Measurements from ENCODE around the gene CHST3. TPM values are rescaled to one million over a fixed set of nuclear protein-coding genes. Genes with fewer than 3 reads are reported as not detected.
"Not testable (repeated sequence)": the region's sequence is repeated elsewhere in the genome, so short reads cannot be mapped to it uniquely, and the experiment has no call there.

Gene CHST3
- total RNA-seq, 6 donors from 2014 or later, result 5.4 to 15.0 (median 8.4) TPM

DNA sequence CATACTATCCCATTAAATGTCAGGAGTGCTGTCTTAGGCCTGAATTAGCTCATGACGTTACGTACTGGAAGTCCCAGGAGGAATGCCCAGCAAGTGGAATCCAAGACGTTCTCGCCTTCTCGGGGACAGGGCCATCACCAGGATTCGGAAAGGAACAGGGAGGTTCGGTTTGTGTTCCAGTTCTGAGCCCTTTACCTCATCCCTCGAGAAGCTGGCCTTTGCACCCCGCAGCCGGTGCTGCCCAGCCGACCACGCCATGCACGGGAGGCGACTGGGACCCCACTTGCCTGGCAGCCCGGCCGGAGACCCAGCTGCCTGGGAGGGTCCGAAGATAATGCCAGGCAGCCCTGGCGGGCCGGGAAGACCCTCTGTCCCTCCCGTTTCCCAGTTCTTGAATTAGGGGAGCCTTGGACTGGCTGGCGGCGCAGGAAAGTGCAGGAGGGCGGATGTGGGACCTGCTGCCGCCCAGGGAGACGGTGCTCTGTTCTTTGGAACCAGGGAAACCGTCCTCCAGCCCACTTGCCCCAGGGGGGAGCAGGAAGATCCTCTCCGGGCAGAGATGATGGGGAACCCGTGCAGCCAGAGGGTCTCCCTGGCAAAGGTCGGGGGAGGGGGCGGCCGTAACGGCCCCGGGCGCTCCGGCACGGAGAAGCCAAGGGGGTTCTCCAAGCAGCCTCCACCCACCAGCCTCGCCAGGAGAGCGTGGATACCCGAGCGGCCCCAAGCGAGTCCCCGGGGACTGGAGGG lies 671 bp upstream of the CHST3 start:
- H3K36me3 ChIP-seq, result no peaks in the 10 kb centered on the region
- H3K9me3 ChIP-seq, result no peaks in the 10 kb centered on the region
- H3K4me1 ChIP-seq, result peaks cover 10 to 34% (median 13%) of the 10 kb centered on the region in 4 donors
- peak; percentile 23 to 80 for DNase-seq
- TF ChIP-seq POLR2A (IDR thresholded peaks at IDR 0.05) (peak in 1 of 4 donors; percentile 25), POLR2AphosphoS5 (IDR thresholded peaks at IDR 0.05) (peak in 1 of 2 donors; percentile 63), EP300 (IDR thresholded peaks at IDR 0.05) (no peak)
- peak overlapping the region; percentile 38 to 72 (median 67) for H3K4me3 ChIP-seq
- 41 to 44% methylated on average over 20 to 41 of the region's 42 CpGs for WGBS, 2 donors
- peak; percentile 11 to 55 for ATAC-seq (ENCODE audit: low FRiP score in 2 of 2)
- H3K27ac ChIP-seq, result peak overlapping the region; percentile 86 to 97 (median 92)
- peaks cover 0 to 16% (median 4%) of the 10 kb centered on the region in 4 donors for H3K27me3 ChIP-seq

DNA sequence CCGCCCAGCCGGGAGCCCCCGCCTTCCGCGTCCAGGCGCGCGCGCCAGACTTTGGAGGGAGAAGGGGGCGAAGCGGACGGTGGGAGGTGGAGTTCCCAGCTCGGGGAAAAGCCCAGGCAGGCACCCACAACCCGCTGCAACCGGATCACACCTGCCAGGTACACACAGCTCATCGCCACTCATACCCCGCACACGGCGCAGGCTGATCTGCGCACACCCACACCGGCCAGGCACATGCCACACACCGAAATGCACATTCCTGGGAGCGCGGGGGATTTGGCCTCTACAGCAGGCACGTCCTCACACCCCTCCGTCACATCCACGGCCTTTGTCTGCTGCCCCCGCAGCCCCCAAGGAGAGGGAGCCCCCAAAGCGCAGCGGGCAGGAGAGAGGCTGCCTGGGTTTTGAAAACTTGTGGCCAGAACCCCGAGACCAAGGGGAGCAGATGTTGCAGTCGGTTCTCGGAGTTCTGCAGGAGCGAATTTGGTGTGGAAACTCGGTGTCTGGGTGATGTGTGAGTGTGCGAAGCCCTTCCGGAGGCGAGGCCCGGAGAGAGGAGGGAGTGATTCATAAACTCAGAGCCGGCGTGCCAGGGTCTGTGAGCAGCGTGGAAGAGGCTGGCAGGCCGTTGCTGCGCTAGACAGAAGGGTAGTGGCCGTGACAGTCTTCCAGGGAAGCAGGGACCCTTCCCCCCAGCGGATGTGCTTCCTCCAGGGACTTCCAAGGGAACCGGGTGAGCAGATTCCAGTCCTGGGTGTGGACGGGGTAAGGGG lies 734 bp downstream of the CHST3 start:
- peak overlapping the region; percentile 38 to 72 (median 67) for H3K4me3 ChIP-seq
- H3K27me3 ChIP-seq, result peaks cover 0 to 16% (median 4%) of the 10 kb centered on the region in 4 donors
- DNase-seq (peak in 1 of 2 donors; percentile 28), ATAC-seq (ENCODE audit: low FRiP score in 2 of 2) (peak; percentile 13 to 84)
- H3K9me3 ChIP-seq, result no peaks in the 10 kb centered on the region
- peak overlapping the region; percentile 86 to 97 (median 92) for H3K27ac ChIP-seq
- H3K36me3 ChIP-seq, result no peaks in the 10 kb centered on the region
- peaks cover 12 to 35% (median 17%) of the 10 kb centered on the region in 4 donors for H3K4me1 ChIP-seq
- 10 to 16% methylated on average over 11 to 39 of the region's 48 CpGs for WGBS, 2 donors
- TF ChIP-seq, protein P1, sequence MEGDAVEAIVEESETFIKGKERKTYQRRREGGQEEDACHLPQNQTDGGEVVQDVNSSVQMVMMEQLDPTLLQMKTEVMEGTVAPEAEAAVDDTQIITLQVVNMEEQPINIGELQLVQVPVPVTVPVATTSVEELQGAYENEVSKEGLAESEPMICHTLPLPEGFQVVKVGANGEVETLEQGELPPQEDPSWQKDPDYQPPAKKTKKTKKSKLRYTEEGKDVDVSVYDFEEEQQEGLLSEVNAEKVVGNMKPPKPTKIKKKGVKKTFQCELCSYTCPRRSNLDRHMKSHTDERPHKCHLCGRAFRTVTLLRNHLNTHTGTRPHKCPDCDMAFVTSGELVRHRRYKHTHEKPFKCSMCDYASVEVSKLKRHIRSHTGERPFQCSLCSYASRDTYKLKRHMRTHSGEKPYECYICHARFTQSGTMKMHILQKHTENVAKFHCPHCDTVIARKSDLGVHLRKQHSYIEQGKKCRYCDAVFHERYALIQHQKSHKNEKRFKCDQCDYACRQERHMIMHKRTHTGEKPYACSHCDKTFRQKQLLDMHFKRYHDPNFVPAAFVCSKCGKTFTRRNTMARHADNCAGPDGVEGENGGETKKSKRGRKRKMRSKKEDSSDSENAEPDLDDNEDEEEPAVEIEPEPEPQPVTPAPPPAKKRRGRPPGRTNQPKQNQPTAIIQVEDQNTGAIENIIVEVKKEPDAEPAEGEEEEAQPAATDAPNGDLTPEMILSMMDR (IDR thresholded peaks at IDR 0.05), result no peak
- TF ChIP-seq POLR2AphosphoS5 (IDR thresholded peaks at IDR 0.05) (peak; percentile 16 to 50), EP300 (IDR thresholded peaks at IDR 0.05) (no peak)

DNA sequence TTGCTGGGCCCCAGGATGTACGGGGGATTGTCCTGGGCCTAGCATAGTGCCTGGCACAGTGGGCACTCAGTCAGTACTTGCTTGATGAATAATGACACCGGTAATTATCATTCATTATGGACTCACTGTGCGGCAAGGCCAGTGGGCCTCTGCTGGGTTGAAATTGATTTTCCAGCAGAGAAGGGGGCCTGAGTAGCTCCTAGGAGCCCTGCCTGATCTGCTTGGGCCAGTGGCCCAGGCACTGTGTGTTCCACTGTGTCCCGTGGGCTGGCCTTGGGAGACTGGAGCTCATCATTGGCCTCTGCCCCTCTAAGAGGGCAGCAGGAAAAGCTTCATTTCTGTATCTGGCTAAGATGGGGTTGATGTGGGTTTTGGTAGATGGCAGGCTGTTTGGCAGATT lies 1.4 kb downstream of the CHST3 start:
- Histone ChIP-seq H3K4me3 (peak overlapping the region; percentile 38 to 72 (median 67)), H3K9me3 (no peaks in the 10 kb centered on the region), H3K4me1 (peaks cover 19 to 42% (median 24%) of the 10 kb centered on the region in 4 donors), H3K27me3 (peaks cover 0 to 16% (median 4%) of the 10 kb centered on the region in 4 donors), H3K27ac (peak overlapping the region; percentile 86 to 97 (median 92)), H3K36me3 (no peaks in the 10 kb centered on the region)
- ATAC-seq (ENCODE audit: low FRiP score in 2 of 2) (no peak), DNase-seq (peak in 1 of 2 donors; percentile 14)
- WGBS, 2 donors, result 67 to 83% methylated on average over 1 to 4 of the region's 4 CpGs
- TF ChIP-seq, protein P1 (IDR thresholded peaks at IDR 0.05), result no peak
- TF ChIP-seq EP300 (IDR thresholded peaks at IDR 0.05), result no peak
- TF ChIP-seq POLR2A (IDR thresholded peaks at IDR 0.05), result no peak
- TF ChIP-seq POLR2AphosphoS5 (IDR thresholded peaks at IDR 0.05), result no peak

DNA sequence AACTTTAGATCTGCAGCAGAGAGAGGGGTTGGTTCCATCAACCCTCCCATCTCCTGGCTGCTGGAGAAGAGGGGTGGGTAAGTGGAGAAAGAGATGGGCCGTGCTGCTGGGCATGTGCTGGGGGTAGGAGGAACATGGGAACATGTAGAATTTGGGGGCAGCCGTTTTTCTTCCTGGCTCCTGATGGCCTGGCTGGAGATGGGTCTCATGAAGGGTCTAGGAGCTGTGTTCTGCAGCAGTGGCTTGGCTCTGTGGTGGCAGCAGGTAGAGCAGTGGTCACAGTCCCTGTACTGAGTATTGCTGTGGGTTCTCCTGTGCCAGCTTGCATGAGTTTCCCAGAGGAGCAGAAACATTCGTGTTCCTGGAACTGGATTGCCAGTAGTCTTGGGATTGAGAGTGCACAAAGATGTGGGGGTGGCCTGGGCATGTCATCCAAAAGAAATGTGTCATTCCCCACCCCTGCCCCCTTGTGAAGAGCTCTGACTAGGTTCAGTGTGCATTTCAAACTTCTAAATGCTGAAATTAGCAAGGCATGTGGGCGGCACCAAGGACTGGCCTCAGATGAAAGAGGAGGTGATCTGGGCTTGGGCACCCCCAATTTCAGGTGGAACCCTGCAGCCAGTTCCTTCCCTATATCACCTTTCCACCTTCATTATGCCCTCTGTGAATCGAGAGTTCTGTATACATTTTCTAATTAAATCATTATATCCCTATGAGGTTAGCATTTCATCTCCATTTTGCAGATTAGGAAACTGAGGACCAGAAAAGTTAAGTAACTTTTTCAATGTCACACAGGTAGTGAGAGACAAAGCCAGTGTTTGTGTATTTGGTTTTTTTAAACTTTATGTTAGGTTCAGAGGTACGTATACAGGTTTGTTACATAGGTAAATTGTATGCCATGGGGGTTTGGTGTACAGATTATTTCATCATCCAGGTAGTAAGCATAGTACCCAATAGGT lies 2.1 kb downstream of the CHST3 start:
- ATAC-seq (ENCODE audit: low FRiP score in 2 of 2) (no peak), DNase-seq (peak in 1 of 2 donors; percentile 14)
- TF ChIP-seq EP300 (IDR thresholded peaks at IDR 0.05) (no peak), POLR2A (IDR thresholded peaks at IDR 0.05) (no peak), POLR2AphosphoS5 (IDR thresholded peaks at IDR 0.05) (no peak)
- TF ChIP-seq, protein P1 (IDR thresholded peaks at IDR 0.05), result no peak
- Histone ChIP-seq H3K9me3 (no peaks in the 10 kb centered on the region), H3K27me3 (peaks cover 0 to 16% (median 4%) of the 10 kb centered on the region in 4 donors), H3K4me1 (peaks cover 20 to 49% (median 30%) of the 10 kb centered on the region in 4 donors), H3K36me3 (no peaks in the 10 kb centered on the region), H3K4me3 (peak overlapping the region in 3 of 4 donors; percentile 64 to 72 (median 70)), H3K27ac (peak overlapping the region in 3 of 4 donors; percentile 90 to 97 (median 94))
- 76 to 79% methylated on average over 5 to 6 of the region's 6 CpGs for WGBS, 2 donors

DNA sequence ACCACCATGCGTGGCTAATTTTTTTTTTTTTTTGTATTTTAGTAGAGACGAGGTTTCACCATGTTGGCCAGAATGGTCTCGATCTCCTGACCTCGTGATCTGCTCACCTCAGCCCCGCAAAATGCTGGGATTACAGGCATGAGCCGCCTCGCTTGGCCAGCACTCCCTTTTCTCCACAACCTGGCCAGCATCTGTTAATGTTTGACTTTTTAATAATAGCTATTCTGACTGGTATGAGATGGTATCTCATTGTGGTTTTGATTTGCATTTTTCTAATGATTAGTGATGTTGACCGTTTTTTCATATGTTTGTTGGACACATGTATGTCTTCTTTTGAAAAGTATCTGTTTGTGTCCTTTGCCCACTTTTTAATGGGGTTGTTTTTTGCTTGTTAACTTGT lies 3.8 kb downstream of the CHST3 start:
- not testable (repeated sequence) for H3K36me3 ChIP-seq; H3K4me3 ChIP-seq; ATAC-seq (ENCODE audit: low FRiP score in 2 of 2); DNase-seq; H3K27ac ChIP-seq; H3K9me3 ChIP-seq
- Histone ChIP-seq H3K4me1 (peaks cover 20 to 66% (median 42%) of the 10 kb centered on the region in 4 donors), H3K27me3 (peaks cover 0 to 16% (median 4%) of the 10 kb centered on the region in 4 donors)
- 85 to 87% methylated on average over 8 of the region's 8 CpGs for WGBS, 2 donors
